T-helper 2 cell treated with Interferon-gamma antibody and Interleukin-4, amounts not matched to agents 5 μg/mL and 100 μg/mL, for 36 hours (primary cell): ENCODE results near the gene DCTN4.

Source experiments
- DNase-seq: peaks from one replicate; pipeline ENCODE4 v3.0.0; 2021; ENCODE audit warnings: low spot score
- H3K27ac Mint-ChIP-seq: one replicate; pipeline ENCODE4 v1.8.0; 2021; ENCODE audit warnings: mild to moderate bottlenecking, mixed read lengths
- H3K27me3 Mint-ChIP-seq: one replicate; pipeline ENCODE4 v1.8.0; 2021; ENCODE audit warnings: low read depth, mixed read lengths
- H3K36me3 Mint-ChIP-seq: one replicate; pipeline ENCODE4 v1.8.0; 2021; ENCODE audit warnings: low read depth, mixed read lengths
- H3K4me1 Mint-ChIP-seq: one replicate; pipeline ENCODE4 v1.8.0; 2021; ENCODE audit warnings: low read depth, mixed read lengths
- H3K4me3 Mint-ChIP-seq: one replicate; pipeline ENCODE4 v1.8.0; 2022; ENCODE audit warnings: mild to moderate bottlenecking, moderate library complexity, mixed read lengths
- H3K9me3 Mint-ChIP-seq: one replicate; pipeline ENCODE4 v1.8.0; 2021; ENCODE audit warnings: mixed read lengths

Gene DCTN4

DNA sequence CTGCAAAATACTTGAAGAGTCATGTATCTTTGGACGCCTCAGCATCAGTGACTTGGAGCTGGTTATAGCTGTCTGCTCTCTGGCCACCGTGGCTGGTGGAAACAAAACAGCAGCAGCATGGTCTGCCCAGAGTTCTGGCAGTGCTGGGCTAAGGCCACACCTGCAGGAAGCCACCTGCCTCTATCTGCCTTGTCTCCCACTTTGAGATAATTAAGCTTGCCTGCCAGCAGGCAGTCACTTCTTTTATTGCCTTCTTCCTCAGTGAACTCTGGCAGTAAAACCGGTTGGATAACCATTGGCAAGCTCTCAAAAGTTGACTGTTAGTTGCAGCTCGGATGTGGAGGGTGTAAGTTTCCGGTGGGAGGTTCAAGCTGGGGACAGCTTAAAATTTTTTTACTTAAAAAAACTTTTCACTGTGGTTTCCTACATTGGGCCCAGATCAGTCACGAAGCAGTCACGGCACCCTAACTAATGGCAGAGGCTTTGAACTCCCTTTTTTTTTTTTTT lies 24.7 kb upstream of the DCTN4 start:
- H3K27ac Mint-ChIP-seq: peak overlapping the region; percentile 89
- peaks cover 49% of the 10 kb centered on the region for H3K36me3 Mint-ChIP-seq
- peak overlapping the region; percentile 100 for H3K4me3 Mint-ChIP-seq
- peaks cover 64% of the 10 kb centered on the region for H3K4me1 Mint-ChIP-seq
- no peaks in the 10 kb centered on the region for H3K27me3 Mint-ChIP-seq
- DNase-seq: peak; percentile 73
- H3K9me3 Mint-ChIP-seq: peaks cover 8% of the 10 kb centered on the region

DNA sequence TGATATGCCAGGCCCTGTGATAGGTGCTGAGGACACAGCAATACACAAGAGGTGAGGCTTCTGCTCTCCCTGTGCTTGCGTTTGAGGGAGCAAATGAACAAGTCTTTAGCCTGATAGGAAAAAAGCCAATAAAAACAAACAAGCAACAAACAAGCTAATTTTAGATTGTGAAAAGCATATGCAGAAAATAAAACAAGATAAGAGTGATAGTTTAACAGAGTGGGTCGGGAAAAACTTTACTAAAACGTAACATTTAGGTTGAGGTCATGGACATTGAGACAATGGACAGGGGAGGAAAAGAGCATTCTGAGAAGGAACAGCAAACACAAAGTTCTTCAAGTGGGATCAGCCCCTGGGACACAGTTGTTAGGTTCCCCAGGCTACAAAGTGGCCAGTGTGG lies 24.0 kb upstream of the DCTN4 start:
- Mint-ChIP-seq H3K9me3 (peaks cover 8% of the 10 kb centered on the region), H3K36me3 (peaks cover 49% of the 10 kb centered on the region), H3K27me3 (no peaks in the 10 kb centered on the region)

DNA sequence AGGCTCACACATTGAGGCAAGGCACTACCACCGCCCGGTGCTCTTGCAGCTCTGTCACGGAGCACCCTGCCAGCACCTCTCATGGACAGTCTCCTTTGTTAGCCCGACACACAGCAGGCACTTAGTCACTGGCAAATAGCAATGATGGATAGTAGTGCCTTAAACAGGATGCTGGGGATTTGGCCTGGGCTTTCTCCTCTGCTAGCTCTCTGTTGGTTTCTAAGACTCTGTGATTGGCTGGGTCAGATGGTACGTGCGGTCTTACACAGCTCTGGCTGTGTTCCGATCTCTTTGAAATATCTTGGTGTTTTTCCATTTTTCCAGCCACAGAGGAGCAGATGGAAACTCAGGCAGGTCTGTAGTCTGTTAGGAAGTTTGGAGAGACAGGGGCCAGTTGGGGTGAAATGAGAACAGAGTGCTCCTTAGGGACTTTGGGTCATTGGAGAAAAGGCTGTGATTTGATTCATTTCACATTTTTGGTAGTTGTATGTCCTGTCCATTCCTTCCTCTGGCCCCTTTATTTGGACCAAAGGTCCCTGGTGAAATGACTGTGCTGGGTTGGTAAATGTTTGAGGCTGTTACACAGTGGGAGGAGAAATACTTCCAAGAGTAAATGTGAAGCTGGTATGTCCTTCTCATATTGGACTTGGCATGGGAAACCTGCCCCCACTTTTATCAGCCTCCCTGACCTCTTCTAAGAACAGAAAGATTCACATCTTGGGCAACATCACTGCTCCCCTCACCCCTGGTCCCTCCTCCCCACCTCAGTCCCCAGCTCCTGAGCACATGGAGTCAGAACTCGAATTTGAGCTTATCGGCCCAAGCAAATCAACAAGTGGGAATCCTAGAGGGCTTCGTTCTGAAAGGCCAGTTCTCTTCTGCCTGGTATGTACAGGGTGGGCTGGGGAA lies 23.1 kb upstream of the DCTN4 start:
- peak overlapping the region; percentile 100 for H3K4me3 Mint-ChIP-seq
- H3K4me1 Mint-ChIP-seq: peaks cover 59% of the 10 kb centered on the region
- no peak for DNase-seq
- peaks cover 42% of the 10 kb centered on the region for H3K36me3 Mint-ChIP-seq
- H3K9me3 Mint-ChIP-seq: peaks cover 8% of the 10 kb centered on the region
- H3K27me3 Mint-ChIP-seq: no peaks in the 10 kb centered on the region
- H3K27ac Mint-ChIP-seq: peak overlapping the region; percentile 89

More for the DNA sequence above, 24.0 kb upstream of the DCTN4 start:
- H3K4me1 Mint-ChIP-seq: peaks cover 64% of the 10 kb centered on the region
- H3K27ac Mint-ChIP-seq: peak overlapping the region; percentile 89
- H3K4me3 Mint-ChIP-seq: peak overlapping the region; percentile 100
- no peak for DNase-seq

DNA sequence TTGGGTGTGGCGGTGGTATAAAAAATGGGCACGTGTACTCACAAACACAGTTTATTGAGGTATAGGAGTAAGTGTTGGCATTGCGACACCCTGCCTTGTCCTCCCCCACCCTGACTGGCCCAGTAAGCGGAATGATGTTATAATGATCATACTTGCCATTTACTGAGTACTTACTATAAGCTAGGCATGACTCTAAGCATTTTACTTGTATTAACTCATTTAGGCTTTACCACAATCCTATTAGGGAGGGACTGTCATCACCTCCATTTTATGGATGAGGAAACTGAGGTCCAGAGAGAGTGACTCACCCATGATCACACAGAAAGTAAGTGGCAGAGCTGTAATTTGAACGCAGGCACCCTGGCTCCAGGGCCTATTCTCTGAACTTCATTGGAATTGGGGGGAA lies 22.0 kb upstream of the DCTN4 start:
- Mint-ChIP-seq H3K4me1 (peaks cover 56% of the 10 kb centered on the region), H3K27me3 (no peaks in the 10 kb centered on the region), H3K9me3 (peaks cover 4% of the 10 kb centered on the region), H3K27ac (peak overlapping the region; percentile 89), H3K4me3 (peak overlapping the region; percentile 100), H3K36me3 (peaks cover 35% of the 10 kb centered on the region)
- no peak for DNase-seq

DNA sequence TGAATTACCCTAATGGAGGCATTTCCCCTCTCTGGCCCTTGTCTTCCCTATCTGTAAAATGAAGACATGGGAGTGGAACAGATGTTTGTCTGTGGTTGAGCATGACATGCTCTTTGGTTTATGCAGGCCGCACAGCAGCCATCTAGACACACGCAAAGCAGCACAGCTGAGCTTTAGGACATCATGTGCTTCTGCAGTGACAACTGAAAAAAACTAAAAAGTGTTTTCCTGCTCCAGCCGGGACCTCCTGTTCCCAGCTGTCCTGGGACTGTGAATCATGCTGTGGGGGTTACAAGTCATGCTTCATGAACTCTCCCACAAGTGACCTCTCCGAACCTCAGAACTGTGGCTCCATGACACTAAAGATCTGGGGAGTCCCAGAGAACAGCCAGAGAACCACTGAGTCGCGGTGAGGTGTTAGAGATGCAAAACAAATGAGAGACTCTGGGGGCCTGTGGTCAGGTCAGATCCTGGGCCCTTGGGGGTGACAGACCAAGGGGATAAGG lies 21.4 kb upstream of the DCTN4 start:
- Mint-ChIP-seq H3K9me3 (peaks cover 2% of the 10 kb centered on the region), H3K4me1 (peaks cover 59% of the 10 kb centered on the region), H3K4me3 (peak overlapping the region; percentile 100), H3K27ac (peak overlapping the region; percentile 89), H3K36me3 (peaks cover 32% of the 10 kb centered on the region), H3K27me3 (no peaks in the 10 kb centered on the region)
- peak; percentile 58 for DNase-seq

DNA sequence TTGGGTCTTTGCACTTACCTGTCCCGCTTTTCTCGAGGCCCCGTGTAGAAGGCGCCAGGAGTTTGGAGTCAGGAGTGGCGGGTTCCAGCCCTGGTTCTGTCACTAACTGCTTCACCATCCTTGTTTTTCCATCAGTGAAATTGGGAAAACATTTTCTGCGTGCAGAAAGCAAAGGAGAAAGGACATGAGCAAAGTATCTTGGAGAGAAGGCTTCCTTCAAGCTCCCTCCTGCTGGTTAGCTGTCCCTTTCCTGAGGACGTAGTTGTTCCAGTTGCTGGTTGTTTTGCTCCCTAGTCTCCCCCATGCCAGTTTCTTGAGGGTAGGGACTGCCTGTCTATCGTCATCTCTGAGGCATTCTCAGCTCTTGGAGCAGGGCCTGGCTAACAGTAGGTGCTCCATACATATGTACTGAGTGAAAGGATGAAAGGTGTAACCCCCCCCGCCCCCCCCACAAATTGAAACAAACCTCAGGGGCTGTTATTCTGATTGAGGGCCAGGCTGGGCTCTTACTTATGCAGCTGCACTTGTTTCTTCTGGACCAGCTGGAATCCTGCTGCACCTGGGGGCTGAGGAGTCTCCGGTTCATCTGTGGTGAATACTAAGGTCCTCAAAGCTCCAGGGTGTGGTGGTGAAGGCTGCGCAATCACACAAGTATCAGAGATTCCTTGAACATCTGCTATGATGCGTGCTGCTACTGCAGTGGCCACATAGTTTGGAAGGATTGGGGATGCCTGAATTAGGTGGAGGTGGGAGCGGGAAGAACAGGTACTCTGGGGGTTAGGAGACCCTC lies 20.8 kb upstream of the DCTN4 start:
- H3K27me3 Mint-ChIP-seq: no peaks in the 10 kb centered on the region
- DNase-seq: no peak
- no peaks in the 10 kb centered on the region for H3K9me3 Mint-ChIP-seq
- peak overlapping the region; percentile 95 for H3K27ac Mint-ChIP-seq
- peaks cover 29% of the 10 kb centered on the region for H3K36me3 Mint-ChIP-seq
- peaks cover 55% of the 10 kb centered on the region for H3K4me1 Mint-ChIP-seq
- H3K4me3 Mint-ChIP-seq: peak overlapping the region; percentile 100

DNA sequence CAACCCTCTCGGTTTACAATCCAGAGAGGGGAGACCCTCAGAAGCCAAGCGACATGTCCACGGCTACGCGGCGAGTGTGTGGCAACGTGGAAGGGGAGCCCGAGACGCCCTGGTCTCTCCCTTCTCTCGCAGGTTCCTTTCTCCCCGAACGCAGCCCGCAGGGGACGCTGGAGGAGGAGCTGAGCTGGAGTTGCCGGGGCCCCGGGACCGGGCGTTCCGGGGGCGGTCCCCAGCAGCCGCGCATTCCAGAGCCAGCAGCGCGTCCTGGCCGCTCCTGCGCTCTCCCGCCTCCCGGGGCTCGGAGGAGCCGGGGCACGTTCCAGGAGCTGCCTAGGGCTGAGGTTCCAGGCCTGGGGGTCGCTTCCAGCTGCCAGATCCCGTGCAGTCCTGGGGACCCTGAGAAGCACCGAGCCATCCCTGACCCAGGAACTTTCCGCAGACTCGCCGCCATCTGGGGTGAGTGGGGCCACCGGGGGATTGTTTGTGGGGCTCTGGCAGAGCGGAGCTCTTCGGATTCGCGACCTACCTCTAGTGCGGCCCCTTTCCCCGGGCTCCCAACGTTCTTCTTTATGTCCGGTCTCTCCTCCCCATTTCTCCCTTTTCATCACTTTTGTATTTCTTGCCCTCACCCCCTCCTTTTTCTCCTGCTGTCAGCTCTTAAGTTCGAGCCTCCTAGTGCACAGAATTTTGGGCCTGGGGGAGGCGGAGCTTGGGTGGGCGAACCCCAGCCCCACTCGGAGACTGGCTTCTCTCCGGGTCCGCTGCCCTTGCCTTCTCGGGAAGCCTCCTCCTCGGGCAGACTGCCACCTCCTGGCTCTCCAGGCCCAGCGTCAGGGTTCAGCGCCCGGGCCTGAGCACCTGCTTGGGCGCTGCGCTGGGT lies 19.9 kb upstream of the DCTN4 start, which contains the start of gene SMIM3:
TSS of gene SMIM3 (plus strand) at position 241 of the 880 bp plus-strand sequence. CDS start 16,684 bp downstream, outside the sequence.
- H3K27me3 Mint-ChIP-seq: no peaks in the 10 kb centered on the region
- H3K4me1 Mint-ChIP-seq: peaks cover 58% of the 10 kb centered on the region
- peaks cover 24% of the 10 kb centered on the region for H3K36me3 Mint-ChIP-seq
- no peaks in the 10 kb centered on the region for H3K9me3 Mint-ChIP-seq
- peak; percentile 62 for DNase-seq
- peak within 1 kb of the TSS; percentile 100 for H3K4me3 Mint-ChIP-seq
- peak within 1 kb of the TSS; percentile 95 for H3K27ac Mint-ChIP-seq

DNA sequence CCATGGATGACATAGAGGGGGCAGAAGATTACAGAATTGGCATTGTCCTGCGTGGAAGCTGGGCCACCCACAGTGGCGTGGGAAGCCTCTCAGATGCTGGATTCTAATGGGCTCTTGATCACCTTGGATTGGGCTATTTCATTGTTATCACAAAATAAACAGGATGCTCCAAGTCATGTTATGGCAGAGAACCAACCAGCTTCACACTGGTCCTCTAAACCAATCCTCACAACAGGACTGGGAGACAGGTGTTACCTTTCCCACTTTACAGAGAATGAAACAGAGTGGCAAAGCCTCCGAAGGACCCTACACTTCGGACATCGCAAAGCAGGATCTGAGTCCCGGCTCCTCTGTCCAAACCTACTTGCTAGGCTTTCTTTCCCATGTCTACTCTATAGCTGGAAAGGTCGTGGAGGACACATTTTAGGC lies 19.3 kb upstream of the DCTN4 start:
- Mint-ChIP-seq H3K4me3 (peak overlapping the region; percentile 100), H3K9me3 (no peaks in the 10 kb centered on the region), H3K36me3 (peaks cover 24% of the 10 kb centered on the region), H3K27me3 (no peaks in the 10 kb centered on the region), H3K4me1 (peaks cover 57% of the 10 kb centered on the region), H3K27ac (peak overlapping the region; percentile 63)
- DNase-seq: no peak

DNA sequence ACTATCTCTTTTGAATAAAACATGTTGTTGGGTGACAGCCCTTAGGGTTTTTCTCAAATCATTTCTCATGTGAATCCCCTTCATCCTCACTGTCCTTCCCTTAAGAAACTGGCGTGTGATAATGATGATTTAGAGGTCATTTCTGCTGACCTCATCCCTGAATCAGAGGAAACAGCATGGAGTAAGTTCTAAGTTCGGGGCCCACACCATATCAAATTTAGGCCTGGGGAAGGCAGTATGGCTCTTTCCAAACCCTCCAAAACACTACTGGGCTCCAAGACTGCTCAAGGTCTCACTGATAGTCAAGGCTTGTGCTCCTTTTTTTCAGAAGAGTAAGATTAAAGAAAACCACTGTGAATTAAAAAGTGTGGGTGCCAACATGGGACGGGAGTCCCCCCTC lies 18.9 kb upstream of the DCTN4 start:
- H3K27me3 Mint-ChIP-seq: no peaks in the 10 kb centered on the region
- H3K9me3 Mint-ChIP-seq: no peaks in the 10 kb centered on the region
- peak overlapping the region; percentile 100 for H3K4me3 Mint-ChIP-seq
- H3K4me1 Mint-ChIP-seq: peaks cover 53% of the 10 kb centered on the region
- DNase-seq: no peak
- no peak overlapping the region for H3K27ac Mint-ChIP-seq
- H3K36me3 Mint-ChIP-seq: peaks cover 23% of the 10 kb centered on the region

DNA sequence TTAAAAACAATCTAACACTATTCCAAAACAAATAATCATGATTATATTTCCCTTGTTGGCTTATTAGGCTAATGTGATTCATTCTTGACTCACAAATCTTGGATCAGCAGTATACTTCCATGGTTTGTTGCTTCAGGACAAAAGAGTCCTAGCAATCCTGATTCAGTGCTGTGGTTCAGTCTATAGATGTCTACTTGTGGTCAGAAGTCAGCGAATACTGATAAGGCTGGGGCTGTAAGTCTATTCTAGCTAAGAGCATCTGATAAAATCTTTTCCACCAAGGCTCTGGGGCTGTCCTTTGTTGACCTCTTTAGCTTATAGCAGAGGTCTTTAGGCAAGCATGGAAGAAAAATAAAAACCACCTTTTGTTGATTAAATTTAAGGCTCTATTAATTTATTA lies 15.3 kb upstream of the DCTN4 start:
- peak overlapping the region; percentile 43 for H3K4me3 Mint-ChIP-seq
- H3K36me3 Mint-ChIP-seq: peaks cover 12% of the 10 kb centered on the region
- H3K4me1 Mint-ChIP-seq: peaks cover 36% of the 10 kb centered on the region
- no peak for DNase-seq
- peaks cover 16% of the 10 kb centered on the region for H3K9me3 Mint-ChIP-seq
- H3K27ac Mint-ChIP-seq: no peak overlapping the region
- H3K27me3 Mint-ChIP-seq: no peaks in the 10 kb centered on the region

DNA sequence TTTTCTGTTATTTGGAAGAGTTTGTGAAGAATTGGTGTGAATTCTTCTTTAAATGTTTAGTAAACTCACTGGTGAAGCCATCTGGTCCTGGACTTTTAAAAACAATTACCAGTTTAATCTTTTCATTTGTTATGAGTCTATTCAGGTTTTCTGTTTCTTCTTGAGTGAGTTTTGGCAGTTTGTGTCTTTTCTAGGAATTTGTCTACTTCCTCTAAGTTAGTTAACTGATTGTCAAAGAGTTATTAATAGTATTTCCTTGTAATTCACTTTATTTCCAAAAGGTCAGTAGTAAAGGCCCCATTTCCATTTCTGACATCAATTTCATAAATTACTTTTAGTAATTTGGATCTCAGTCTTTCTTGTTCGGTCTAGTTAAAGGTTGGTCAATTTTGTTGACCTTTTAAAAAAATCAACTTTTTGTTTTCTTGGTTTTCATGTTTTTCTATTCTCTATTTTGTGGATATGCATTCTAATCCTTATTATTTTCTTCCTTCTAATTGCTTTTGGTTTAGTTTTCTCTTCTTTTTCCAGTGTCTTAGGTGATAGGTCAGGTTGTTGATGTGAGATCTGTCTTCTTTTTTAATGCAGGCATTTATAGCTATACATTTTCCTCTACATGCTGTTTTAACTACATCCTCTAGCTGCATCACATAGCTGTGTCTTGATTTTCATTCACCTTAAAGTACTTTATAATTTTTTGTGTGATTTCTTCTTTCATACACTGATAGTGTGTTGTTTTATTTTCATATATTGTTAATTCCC lies 12.4 kb upstream of the DCTN4 start:
- DNase-seq: no peak
- peaks cover 34% of the 10 kb centered on the region for H3K4me1 Mint-ChIP-seq
- H3K27ac Mint-ChIP-seq: peak overlapping the region; percentile 64
- H3K4me3 Mint-ChIP-seq: peak overlapping the region; percentile 32
- H3K27me3 Mint-ChIP-seq: no peaks in the 10 kb centered on the region
- peaks cover 16% of the 10 kb centered on the region for H3K9me3 Mint-ChIP-seq
- peaks cover 11% of the 10 kb centered on the region for H3K36me3 Mint-ChIP-seq

DNA sequence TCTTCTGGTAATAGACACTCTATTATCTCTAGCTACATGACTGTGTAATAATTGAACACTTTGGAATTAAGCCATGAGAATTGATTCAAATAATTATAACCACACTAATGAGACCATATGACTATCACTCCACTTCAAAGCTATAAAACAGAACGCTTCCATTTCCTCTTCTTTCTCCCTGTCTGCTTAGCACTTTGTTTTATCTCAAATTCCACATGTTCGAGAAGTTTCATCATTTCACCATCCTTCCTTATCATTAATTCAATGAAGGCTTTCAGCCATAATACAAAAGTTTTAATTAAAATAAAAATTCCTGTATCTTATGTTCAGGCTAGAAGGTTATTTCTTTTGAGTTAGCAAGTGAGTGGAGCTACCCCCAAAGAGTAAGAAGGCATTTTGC lies 7.4 kb upstream of the DCTN4 start:
- Mint-ChIP-seq H3K4me1 (peaks cover 23% of the 10 kb centered on the region), H3K9me3 (peaks cover 16% of the 10 kb centered on the region), H3K4me3 (no peak overlapping the region), H3K36me3 (peaks cover 4% of the 10 kb centered on the region), H3K27ac (no peak overlapping the region), H3K27me3 (no peaks in the 10 kb centered on the region)
- no peak for DNase-seq
